ENCODE measurements around the gene CCDC117. TPM values are rescaled to one million over a fixed set of nuclear protein-coding genes. Genes with fewer than 3 reads are reported as not detected.

CCDC117 gene
- total RNA-seq, 1 donor from 2014 or later = 23.1 TPM

- DNase-seq (ENCODE audit: low spot score) = no peak
Observed at GRCh38 chr22:28829358-28830181, 57.1 kb downstream of the CCDC117 start.

GRCh38 chr22:28830441-28830840, 57.9 kb downstream of the CCDC117 start:
- no peak for DNase-seq (ENCODE audit: low spot score)

- no peak for DNase-seq (ENCODE audit: low spot score)
Observed at GRCh38 chr22:28831140-28832072, 58.9 kb downstream of the CCDC117 start.

- no peak for DNase-seq (ENCODE audit: low spot score)
Observed at GRCh38 chr22:28832731-28833130, 60.2 kb downstream of the CCDC117 start.

GRCh38 chr22:28833276-28833923, 60.9 kb downstream of the CCDC117 start:
- DNase-seq (ENCODE audit: low spot score) = no peak

- DNase-seq (ENCODE audit: low spot score) = no peak
Observed at GRCh38 chr22:28835630-28836189, 63.2 kb downstream of the CCDC117 start.

- DNase-seq (ENCODE audit: low spot score) = no peak
Observed at GRCh38 chr22:28837640-28838039, 65.1 kb downstream of the CCDC117 start.

Other genes starting within 250 kb of the CCDC117 start
- gene TTC28, start 92.9 kb upstream of the CCDC117 start, total RNA-seq = 34.1 TPM
- 5.3 TPM for gene CHEK2, start 30.9 kb upstream of the CCDC117 start, total RNA-seq
- gene HSCB, start 30.7 kb upstream of the CCDC117 start, total RNA-seq = 11.9 TPM
- gene XBP1, start 27.9 kb downstream of the CCDC117 start, total RNA-seq = 180 TPM
- gene ZNRF3, start 110.9 kb downstream of the CCDC117 start, total RNA-seq = 12.1 TPM